Activated effector memory CD4-positive, alpha-beta T cell treated with Interleukin-2 at 50 U/mL for 16 hours (primary cell): Measurements from ENCODE around the gene NEGR1.

Experiments used
- DNase-seq: peaks from one replicate; pipeline ENCODE4 v3.0.0-alpha.2; 2020

NEGR1 gene

DNA sequence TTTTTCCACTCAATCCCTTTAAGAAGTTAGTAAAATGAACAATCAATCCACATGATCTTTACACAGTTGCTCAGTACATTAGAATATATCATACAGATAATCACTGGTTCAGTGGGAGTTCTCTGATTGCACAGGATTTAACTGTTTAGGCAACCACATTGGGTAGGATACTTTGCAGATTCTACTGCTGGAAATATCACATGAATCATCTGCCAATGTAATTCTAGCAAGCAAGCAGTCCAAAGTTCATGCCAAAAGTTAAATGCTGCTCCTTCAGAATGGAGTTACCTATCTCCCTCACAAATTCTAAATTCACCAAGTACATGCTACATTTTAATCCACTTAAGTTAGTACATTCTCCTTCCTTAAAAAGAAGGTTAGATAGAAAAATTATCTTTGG is 52.4 kb downstream of the NEGR1 start:
- no peak for DNase-seq

DNA sequence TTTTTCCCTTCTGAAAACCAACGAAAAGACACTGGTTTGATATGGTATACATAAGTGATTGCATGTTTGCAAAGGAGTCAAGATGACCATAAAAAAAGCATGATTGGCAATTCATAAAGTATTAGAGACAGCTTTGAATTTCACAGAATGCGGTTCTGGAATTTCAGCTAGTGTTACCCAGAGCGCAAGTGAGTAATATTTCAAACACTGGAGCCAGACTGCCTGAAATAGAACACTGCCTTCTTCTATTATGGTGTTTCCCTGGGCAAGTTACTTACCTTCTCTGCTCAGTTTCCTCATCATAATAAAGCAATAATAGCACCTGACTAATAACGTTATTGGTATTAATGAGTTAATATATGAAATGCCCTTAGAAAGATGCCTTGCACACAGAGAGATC is 54.7 kb downstream of the NEGR1 start:
- DNase-seq = no peak

DNA sequence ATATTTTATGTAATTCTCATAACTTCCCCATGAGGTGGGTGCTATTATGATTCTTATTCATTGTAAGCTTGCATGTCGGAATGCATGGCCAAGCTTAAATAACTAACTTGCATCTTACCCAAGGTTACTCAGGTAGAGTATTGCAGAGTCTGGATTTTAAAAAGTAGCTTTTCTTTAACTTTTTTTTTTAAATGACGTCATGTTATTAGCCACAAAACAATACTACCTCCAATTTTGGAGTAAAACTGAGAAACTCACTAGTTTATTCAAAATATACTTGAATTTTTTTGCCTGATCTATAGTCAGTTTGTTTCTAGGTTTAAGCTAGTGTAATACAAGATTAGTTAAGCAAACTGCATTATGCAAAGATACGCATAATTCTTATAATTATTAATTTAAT is 57.8 kb downstream of the NEGR1 start:
- DNase-seq = no peak

DNA sequence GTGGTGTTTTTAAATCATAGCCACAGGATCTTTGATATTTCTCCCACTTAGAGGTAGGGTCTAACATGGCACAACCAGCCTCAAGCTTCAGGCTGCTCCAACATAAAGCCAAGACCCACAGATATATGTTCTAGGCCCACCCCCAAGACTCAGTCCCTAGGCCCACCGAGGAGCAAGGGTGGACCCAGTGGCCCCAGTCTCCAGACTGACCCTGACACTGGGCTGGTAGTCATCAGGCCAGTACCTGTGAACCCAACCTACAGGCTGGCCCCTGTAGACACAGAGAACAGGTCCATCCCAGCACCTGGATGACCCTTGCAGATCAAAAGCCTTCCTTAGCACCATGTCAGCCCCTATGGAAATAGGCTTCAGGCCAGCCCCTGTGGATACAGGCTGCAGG is 60.5 kb downstream of the NEGR1 start:
- no peak for DNase-seq

DNA sequence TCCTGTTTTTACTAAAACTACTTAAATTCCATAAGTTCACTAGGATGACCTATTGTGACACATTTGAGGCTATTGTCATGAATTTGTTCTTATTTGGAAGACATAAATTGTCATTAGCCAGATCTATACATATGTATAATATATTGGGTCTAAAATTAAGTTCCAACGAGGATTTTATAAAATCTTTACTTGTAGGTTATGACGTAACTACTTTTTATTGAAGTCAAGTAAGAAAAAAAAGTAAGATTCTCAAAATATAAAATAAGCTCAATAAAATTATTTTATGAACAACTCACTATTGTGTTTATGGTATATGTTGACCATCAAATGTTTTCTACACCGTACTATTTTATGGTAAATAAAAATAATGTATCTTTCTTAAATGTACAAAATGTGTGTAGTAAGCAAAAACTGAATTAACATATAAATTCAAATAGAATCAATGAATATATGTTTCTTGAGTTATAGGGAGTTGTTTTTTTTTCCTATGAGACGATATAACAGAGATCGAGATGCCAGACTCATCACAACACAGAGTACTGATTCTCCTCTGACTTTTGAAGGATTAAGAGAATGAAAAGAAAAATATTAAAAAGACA is 64.1 kb downstream of the NEGR1 start:
- no peak for DNase-seq

DNA sequence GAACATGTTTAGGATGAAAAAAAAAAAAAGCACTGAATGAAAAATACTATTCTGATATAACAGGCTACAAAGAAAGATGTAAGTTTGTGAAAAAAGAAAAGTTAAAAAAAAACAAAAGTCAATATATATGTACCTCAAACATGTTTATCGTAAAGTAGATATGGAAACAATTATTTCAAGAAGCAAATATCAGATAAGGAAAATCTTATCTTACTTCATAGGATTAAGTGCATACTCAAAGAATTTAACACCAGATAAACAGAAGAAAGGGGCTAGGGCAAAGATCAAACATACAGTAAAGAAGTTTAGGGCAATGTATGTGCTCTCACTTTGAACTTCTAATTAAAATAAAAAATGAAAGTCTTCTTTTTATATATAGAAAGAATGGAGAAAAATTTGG is 75.3 kb downstream of the NEGR1 start:
- DNase-seq = no peak

DNA sequence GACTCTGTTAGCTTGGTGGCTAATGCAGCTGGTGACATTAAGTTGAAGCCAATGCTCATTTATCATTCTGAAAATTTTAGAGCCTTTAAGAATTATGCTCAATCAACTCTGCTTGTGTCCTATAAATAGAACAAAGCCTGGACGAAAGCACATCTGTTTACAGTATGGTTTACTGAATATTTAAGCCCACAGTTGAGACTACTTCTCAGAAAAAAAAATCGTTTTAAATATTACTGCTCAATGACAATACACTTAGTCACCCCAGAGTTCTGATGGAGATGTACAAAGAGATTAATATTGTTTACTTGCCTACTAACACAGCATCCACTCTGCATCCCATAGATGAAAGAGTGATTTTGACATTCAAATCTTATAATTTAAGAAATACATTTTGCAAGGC is 79.6 kb downstream of the NEGR1 start:
- DNase-seq = no peak

DNA sequence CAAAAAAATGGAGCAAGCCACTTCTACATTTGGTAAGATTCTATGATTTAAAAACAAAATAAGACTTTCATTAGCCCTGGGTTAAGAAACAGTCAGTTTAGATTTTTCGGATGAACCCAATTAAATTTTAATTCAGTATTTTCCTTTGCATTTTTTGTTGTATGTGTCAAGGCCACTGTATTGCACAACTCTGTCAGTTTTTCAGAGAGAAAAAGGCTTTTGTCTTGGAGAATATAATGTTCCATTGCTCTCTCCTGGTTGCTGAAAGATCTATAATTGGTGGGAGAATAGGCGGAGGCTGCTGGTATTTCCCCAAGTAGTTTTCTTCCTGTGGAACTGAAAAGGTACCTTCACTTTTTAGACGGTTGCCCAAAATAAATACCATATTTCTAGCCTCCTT is 84.6 kb downstream of the NEGR1 start:
- no peak for DNase-seq

DNA sequence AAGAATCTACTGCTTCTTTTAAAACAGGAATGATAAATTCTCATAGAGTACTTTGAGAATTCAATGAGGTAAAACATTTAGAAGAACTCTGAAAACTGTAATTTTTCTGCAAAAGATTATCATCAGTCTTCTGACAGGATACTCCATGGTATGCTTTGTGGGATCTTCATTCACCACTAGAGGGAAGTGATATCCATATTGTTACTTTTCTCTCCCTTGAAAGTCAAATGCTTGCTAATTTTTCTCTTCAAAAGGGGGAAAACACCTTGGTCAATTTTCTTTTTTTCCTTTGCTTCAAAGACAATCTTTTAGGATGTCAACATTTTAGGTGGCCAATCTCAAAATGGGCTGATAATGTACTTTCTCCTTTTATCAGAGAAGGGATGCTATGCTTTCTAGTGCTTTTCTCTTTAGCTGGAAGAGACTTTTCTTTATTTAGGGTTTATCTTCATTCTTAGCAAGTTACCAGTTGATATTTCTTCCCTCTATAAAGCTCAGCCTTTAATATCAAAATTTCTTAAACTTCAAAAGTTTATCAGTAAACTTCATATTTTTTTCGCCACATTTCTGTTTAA is 95.5 kb downstream of the NEGR1 start:
- DNase-seq = no peak

DNA sequence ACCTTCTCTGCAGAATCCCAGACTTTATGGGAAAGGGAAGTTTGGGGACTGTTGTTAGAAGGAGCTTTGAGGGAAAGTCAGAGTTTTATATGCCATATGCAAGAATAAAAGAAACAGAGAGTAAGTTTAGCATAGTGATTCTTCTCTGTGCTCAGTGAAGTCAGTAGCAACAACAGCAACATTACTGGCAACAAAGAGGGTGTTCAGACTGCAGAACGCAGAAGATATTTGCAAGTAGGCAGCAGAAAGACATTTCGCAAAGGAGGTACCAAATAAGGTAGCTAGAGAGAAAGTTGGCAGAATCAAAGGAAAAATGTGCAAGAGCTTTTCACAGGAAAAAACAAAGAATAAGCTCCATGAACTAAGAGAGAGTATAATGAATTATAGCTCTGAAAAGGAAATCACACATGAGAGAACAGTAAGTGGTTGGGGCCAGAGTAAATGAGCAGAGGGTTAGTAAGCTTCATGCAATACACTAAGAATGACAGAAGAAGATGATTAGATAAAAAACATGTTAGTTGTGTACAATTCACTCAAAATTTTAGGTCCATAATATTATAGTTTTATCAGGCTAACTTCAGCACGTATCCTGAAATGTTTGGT is 98.1 kb downstream of the NEGR1 start:
- DNase-seq = no peak

DNA sequence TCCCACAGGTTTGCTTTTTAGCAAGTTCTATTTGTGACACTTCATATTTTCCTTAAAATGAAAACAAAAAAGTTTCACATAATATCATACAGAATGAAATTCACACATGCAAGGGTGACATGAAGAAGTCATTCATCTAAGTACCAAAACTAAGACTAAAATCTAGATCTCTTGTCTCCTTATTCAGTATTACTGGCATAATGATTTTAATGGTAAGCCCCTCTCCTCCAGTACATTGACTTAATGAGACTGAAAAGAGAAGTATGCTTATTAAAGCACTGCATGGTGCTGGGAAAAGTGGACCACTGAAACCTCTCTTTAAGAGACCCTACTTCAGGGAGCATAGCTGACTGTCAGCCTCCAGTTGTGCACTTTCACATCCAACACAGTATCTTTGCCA is 99.5 kb downstream of the NEGR1 start:
- DNase-seq = no peak

DNA sequence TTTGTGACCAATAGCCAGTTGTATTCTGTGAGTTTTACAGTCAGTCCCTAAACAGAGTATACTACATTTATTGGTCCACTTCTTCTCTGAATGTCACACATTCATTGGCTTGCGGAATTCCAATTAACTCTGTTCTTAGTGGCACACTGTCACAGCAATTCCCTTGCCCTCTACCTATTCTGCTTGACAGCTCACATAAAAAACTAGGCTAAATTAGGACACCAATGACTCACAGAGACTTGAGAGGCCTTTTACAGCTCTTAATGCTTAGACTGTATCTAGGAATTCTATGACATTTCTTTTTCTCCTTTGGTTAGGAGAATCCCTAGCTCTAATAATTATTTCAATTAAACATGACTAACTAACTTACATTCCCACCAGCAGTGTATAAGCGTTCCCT is 104.1 kb downstream of the NEGR1 start:
- no peak for DNase-seq

DNA sequence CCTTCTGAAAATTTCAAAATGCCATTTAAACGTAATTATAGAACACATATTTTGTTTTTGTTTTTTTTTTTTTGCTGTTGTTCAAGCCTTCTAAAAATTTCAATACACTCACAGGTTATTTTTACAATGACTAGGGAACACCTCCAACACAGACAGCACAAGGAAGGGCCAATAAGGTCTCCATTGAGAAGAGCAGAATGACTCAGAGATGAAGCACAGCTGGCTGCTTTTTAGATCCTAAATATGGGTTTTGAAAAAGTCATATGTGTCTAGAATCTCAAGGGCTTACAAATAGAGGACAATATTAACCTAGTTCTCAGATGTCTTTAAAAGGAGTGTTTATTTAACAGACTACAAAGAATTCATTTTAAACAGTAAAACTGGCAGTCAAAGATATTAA is 104.6 kb downstream of the NEGR1 start:
- no peak for DNase-seq

DNA sequence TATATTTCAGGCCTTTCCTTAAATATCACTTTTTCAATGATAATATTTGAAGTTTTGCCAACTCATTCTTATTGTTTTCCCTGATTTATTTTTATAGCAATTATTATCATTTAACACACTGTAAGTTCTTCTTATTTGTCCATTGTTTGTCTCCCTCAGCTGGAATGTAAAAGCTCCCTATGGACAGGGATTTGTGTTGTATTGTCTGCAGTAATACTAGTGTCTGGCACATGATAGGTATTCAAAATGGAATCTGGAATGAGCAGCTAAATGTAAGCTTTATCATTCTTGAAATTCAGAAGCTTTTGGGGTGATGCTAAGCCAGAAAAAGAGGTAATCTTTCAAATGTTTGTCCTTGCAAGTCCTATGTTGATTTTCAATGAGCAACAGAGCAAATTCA is 112.1 kb downstream of the NEGR1 start:
- no peak for DNase-seq

DNA sequence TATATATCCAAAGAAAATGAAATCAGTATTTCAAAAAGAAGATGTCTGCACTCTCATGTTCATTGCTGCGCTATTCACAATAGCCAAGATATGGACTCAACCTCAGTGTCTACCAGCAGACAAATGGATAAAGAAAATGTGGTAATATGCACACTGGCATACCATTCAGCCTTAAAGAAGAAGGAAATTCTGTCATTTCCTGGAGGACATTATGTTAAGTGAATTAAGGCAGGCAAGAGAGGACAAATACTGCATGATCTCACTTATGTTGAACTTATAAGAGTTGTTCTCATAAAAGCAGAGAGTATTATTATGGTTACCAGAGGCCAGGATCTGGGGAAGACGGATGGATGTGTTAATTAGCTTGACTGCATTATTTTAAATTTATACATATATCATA is 115.9 kb downstream of the NEGR1 start:
- no peak for DNase-seq

DNA sequence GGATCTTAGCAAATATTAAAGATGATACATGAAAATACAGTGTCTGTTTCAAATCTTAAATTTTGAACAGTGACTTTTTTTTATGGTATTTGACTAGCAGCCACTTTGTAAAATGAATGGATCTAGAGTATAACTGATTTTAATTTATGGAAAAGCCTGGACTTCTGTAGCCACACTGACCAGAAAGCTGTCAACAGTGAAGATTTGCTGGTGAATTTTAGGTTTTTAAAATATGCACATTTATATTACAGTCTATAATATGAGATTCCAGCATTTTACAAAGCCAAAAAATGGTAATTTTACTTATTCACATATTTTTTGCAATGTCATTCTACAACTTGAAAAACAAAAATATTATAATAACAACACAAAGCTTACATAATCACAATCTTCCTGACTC is 131.8 kb downstream of the NEGR1 start:
- DNase-seq = no peak

DNA sequence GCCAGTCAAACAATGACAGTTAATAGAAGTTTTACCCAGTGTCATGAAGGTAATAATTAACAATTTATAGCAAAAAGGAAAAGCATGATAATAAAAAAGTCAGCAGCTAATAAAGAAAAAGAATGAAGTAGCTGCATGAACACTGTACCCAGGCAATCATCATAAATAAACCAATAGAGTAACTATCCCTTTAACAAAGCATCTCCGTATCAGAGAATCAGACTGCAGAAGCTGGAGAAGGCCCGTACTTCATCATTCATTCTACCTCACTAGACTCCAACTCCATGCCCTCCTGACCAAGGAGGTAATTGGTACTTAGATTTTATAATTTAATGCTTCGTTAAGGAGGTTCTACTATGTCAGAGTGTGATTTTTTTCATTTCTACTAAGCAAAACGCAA is 140.5 kb downstream of the NEGR1 start:
- DNase-seq = no peak

DNA sequence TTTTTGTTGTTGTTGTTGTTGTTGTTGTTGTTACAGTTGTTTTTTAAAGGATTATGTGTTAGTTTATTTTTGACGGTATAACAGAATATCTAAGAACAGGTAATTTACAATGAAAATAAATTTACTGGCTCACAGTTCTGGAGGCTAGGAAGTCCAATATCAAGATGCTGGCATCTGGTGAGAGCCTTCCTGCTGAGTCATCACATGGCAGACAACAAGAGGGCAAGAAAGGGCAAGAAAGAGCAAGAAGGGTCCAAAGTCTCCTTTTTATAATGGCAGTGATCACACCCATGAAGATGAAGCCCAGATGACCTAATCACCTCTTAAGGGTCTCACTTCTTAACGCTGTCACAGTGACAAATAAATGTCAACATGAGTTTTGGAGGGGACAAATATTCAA is 142.1 kb downstream of the NEGR1 start:
- DNase-seq = no peak

DNA sequence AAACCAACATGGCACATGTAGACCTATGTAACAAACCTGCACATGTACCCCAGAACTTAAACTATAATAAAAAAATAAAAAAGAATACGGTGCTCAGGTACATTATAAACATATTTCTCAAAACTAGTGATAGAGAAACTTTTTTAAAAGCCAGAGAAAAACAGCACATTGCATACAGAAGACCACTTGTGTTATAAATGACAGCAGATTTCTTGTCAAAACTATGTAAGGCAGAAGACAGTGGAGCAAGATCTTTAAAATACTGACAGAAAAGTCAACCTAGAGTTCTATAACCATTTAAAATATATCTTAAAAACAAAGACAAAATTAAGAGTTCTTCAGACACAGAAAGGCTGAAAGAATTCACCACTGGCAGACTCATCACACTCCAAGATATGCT is 144.7 kb downstream of the NEGR1 start:
- no peak for DNase-seq

DNA sequence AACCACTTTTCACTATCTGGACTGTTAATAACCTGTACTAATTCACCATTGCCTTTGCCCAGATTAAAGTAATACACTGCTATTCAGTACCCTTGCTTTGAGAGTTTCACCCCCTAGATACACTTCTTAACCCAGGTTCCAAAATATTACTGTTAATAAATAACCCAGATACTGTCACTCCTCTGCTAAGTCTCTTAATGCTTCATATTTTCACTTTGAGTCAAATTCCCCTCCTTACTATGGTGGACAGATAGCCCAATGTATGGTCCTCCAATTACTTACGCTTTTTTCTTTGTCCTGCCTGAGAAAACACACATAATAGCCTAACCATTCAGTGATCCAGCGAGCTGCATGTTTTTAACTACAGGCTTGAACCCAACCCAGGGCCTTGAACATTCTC is 152.5 kb downstream of the NEGR1 start:
- DNase-seq = no peak

DNA sequence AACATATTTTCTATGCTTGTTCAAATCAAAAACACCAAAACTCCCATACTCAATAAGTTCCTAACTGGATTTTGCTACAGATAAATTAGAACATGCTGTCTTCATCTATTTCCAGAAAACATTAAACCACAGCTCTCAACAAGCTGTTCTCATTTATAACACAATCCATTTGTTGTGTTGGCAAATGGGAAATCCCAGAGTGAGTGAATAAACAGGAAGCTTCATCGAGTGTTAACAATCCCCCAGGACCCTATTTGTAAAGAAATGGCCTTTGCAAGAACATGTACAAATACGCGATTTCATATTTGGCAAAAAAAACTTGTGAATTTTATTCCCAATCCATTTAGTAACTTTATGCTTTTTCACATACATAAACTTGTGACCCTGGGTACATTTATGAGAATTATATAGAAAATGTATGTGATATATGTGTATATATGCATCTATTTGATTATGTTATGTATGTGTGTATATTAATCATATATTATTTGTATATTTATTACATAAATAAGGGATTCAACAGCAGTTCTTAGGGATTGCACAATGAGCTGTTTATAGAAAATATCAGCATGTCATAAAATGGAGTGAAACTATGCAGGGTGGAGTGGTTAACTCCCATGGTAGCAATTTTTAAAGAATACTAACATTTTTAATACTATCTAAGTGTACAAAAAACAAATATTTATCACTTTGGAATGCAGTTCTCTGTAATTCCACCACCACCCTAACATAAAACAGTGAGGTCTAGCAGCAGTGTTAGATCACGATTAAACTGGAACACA is 160.0 kb downstream of the NEGR1 start:
- DNase-seq = no peak

DNA sequence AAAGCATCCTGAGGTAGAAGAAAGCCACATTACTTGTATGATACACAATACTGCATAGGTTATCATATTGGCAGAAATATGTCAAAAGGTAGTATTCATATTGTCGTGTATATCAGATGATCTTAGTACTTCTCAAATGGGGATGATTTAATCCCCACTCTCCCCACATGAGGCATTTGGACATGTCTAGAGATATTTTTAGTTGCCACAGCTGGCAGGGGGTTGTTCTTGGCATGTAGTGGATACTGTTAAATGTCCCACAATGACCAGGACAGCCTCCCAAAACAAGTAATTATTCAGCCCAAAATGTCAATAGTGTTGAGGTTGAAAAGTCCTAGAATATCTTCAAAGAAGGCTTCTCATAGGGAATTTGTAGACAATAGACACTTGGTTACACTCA is 162.8 kb downstream of the NEGR1 start:
- DNase-seq = no peak

DNA sequence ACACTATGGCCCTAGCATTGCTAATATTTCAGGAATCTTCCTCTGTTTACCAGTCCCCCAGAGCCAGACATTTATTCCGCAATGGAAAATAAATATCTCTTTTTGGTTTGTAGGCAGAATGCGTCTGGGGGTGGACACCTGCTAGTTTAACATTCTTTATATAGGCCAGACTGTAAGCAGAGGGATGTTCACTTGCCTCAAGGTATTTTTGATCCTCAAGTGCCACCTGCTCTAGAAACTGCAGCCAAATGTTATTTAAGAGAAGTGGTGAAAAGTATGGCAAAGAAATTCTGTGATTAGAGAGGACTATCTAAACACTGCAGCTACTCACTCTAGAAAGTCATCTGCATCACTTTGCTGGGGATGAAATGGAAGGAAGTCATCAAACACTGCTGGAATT is 164.7 kb downstream of the NEGR1 start:
- DNase-seq = no peak

DNA sequence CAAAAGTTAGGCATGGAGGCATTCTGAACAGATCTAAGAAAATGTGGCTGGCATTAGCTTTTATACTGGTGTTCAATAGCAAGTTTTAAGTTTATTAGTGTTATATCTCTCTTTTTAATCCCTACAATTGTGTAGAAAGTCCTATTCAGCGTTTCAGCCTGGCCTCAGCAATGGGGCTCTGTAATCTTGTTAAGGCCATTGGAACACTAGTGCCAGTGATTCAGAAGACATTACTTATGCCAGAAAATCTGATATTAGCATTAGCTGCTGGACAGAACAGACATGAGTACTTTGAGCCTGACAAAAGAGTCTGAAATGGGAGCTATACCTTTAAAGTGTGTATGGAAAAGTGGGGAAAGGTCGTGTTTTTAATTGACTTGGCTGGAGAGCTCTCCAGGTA is 167.0 kb downstream of the NEGR1 start:
- no peak for DNase-seq
